ENCODE measurements around the gene SMIM7.

Gene SMIM7

DNA sequence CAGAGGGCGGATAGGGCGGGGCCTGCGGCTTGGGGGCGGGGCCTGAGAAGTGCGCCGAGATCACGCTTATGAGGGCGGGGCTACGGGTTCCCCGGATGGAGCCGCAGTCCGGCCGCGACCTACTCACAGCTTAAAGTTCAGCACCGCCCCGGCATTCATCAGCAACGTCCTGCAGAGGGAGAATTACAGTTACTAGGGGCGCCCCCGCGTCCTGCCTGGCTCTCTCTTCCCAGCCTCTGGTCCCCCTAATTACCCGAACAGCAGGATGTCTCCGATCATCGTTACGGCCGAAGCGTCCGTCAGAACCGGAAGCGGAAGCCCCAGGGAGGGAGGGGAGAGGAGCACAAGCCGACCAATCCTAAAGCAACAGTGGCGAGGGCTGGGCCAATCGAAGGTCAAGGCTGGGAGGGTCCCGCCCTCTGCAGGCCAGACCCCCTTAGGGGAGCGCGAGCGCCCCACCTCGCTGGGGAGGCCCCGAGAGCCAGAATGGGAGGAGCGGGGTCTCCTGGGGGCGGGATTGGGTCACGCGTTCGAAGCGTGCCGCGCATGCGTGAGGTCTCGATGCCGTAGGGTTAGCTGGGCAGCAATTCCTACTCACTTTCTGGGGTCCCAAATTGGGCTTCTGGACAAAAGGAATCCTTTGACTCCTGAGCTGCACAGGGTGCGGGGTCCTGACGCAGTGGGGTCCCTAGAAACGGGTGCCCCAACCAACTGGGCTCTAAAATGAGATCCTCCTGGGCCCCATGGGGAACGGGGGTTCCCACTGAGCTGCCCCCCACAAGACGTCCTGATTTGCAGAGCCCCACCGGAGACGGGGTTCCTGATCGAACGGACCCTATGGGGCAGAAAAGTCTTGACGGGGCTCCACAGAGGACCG, at the start of gene SMIM7:
Gene SMIM7 (minus strand): TSS at position 313 of the 877 bp plus-strand sequence. CDS start 34 bp downstream, at position 279.
- DNase-seq (ENCODE audit: low spot score) = peak; percentile 99
- peak within 1 kb of the TSS; percentile 86 for H3K4me3 ChIP-seq
- TF ChIP-seq, protein P1, sequence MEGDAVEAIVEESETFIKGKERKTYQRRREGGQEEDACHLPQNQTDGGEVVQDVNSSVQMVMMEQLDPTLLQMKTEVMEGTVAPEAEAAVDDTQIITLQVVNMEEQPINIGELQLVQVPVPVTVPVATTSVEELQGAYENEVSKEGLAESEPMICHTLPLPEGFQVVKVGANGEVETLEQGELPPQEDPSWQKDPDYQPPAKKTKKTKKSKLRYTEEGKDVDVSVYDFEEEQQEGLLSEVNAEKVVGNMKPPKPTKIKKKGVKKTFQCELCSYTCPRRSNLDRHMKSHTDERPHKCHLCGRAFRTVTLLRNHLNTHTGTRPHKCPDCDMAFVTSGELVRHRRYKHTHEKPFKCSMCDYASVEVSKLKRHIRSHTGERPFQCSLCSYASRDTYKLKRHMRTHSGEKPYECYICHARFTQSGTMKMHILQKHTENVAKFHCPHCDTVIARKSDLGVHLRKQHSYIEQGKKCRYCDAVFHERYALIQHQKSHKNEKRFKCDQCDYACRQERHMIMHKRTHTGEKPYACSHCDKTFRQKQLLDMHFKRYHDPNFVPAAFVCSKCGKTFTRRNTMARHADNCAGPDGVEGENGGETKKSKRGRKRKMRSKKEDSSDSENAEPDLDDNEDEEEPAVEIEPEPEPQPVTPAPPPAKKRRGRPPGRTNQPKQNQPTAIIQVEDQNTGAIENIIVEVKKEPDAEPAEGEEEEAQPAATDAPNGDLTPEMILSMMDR (IDR thresholded peaks at IDR 0.05) = no peak
- peak within 1 kb of the TSS; percentile 62 to 96 for H3K27ac ChIP-seq

DNA sequence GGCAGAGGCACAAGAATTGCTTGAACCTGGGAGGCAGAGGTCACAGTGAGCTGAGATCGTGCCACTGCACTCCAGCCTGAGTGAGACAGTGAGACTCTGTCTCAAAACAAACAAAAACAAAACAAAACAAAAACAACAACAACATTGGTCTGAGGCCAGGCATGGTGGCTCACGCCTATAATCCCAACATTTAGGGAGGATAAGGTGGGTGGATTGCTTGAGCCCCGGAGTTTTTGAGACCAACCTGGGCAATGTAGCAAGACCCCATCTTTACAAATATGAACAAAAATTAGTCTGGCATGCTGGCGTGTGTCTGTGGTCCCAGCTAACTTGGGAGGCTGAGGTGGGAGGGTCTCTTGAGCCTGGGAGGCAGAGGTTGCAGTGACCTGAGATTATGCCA, 43.7 kb upstream of the SMIM7 start:
- H3K4me3 ChIP-seq = no peak overlapping the region

DNA sequence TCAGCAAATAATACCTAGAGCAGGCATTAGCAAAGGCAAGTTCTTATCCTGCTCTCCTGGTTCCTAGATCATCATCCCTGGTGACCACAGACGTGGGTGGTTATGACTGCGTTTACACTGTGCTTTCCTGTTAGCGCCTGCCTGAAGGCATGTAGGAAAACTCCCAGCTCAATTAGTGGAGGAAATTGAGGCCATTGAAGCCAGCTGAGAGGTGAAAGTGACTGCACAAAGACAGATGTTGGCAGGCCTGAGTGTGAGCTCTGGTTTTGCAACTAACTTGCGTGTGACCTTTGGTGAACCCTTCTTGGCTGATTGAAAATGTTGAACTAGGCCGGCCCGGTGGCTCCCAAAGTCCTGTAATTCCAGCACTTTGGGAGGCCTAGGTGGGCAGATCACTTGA, 42.2 kb upstream of the SMIM7 start:
- TF ChIP-seq, protein P1 (IDR thresholded peaks at IDR 0.05) = no peak
- no peak for DNase-seq (ENCODE audit: low spot score)
- no peak overlapping the region for H3K4me3 ChIP-seq
- no peak overlapping the region for H3K27ac ChIP-seq

More for the DNA sequence above, 43.7 kb upstream of the SMIM7 start:
- no peak for DNase-seq (ENCODE audit: low spot score)
- TF ChIP-seq, protein P1 (IDR thresholded peaks at IDR 0.05) = no peak
- no peak overlapping the region for H3K27ac ChIP-seq

DNA sequence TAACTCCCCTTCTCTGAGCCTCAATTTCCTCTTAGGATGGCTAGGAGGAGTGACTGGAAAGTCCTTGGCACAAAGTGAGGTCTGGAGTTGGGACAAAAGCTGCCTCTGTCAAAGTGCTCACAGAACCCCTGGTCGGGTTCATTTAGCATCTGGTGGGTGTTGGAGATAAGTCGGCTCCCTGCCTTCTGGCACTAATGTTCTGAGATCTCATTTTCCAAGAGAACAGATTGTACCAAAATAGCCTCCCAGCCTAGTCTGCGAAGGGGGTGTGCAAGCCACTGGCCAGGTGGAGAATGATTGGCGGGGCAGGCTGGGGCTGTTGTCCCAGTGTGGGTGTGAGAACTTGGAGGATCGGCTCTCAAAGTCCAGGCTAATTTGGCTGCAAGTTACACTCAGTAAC, 39.0 kb upstream of the SMIM7 start:
- no peak for DNase-seq (ENCODE audit: low spot score)
- Histone ChIP-seq H3K4me3 (no peak overlapping the region), H3K27ac (no peak overlapping the region)
- TF ChIP-seq, protein P1 (IDR thresholded peaks at IDR 0.05) = no peak

DNA sequence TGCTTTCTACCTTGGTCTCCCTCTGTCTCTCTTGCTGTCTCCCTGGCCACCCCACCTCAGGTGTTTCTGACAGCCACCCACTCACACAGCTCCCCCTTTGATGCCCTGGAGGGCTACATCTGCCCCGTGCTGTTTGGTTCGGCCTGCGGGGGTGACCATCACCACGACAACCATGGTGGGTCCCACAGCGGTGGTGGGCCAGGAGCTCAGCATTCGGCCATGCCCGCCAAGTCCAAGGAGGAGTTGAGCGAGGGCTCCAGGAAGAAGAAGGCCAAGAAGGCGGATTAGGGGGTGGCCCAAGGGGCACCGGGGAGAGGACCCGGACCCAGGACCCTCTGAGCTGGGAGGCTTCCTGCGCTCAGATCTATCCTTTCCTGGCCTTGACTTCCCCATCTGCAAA, 28.1 kb upstream of the SMIM7 start:
- no peak for DNase-seq (ENCODE audit: low spot score)
- no peak overlapping the region for H3K4me3 ChIP-seq
- no peak overlapping the region for H3K27ac ChIP-seq
- TF ChIP-seq, protein P1 (IDR thresholded peaks at IDR 0.05) = no peak

DNA sequence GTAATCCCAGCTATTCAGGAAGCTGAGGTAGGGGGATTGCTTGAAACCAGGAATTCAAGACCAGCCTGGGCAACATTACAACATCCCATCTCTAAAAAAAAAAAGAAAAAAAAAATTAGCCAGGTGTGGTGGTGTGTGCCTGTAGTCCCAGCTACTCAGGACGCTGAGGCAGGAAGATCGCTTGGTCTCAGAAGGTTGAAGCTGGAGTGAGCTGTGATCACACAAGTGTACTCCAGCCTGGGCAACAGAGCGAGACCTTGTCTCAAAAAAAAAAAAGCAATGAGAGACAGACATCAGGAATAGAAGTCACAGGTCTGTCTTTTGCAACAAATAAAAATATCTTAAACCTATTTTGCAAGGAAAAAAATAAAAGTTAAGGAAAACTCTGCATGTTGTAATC, 24.3 kb upstream of the SMIM7 start:
- TF ChIP-seq, protein P1 (IDR thresholded peaks at IDR 0.05) = no peak
- Histone ChIP-seq H3K27ac (no peak overlapping the region), H3K4me3 (no peak overlapping the region)
- DNase-seq (ENCODE audit: low spot score) = no peak

DNA sequence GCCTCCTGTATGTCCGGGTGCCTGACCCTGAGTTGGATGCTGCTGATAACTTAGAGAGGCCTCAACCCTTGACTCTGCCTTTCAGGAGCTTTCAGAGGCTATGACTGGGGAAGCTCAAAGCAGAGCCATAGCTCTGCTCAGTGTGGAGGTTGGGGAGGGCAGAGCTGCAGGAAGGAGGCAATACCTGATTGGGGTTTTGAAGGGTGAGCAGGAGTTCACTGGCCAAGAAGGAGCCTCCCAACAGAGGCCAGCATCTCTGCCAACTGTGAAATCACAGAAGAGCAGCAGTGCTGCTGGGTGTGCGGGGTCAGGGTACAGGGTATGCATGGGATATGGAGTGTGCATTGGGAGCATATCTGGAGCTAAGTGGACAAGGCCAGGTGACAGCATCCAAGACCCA, 22.6 kb upstream of the SMIM7 start:
- TF ChIP-seq, protein P1 (IDR thresholded peaks at IDR 0.05) = no peak
- Histone ChIP-seq H3K4me3 (no peak overlapping the region), H3K27ac (no peak overlapping the region)
- no peak for DNase-seq (ENCODE audit: low spot score)
